GM12872 (cell line): ENCODE results near the gene COL15A1.

Experiments
- TF ChIP-seq, protein P1 (sequence below): IDR thresholded peaks from 3 replicates; pipeline ENCODE4 v1.5.1; 2011; ENCODE audit warnings: low read depth, mild to moderate bottlenecking, low read length, moderate library complexity; ENCODE audit not compliant: insufficient read depth

The COL15A1 gene

GRCh38 chr9:99113414-99114048 lies 169.8 kb downstream of the COL15A1 start:
- TF ChIP-seq, protein P1, sequence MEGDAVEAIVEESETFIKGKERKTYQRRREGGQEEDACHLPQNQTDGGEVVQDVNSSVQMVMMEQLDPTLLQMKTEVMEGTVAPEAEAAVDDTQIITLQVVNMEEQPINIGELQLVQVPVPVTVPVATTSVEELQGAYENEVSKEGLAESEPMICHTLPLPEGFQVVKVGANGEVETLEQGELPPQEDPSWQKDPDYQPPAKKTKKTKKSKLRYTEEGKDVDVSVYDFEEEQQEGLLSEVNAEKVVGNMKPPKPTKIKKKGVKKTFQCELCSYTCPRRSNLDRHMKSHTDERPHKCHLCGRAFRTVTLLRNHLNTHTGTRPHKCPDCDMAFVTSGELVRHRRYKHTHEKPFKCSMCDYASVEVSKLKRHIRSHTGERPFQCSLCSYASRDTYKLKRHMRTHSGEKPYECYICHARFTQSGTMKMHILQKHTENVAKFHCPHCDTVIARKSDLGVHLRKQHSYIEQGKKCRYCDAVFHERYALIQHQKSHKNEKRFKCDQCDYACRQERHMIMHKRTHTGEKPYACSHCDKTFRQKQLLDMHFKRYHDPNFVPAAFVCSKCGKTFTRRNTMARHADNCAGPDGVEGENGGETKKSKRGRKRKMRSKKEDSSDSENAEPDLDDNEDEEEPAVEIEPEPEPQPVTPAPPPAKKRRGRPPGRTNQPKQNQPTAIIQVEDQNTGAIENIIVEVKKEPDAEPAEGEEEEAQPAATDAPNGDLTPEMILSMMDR: no peak

DNA sequence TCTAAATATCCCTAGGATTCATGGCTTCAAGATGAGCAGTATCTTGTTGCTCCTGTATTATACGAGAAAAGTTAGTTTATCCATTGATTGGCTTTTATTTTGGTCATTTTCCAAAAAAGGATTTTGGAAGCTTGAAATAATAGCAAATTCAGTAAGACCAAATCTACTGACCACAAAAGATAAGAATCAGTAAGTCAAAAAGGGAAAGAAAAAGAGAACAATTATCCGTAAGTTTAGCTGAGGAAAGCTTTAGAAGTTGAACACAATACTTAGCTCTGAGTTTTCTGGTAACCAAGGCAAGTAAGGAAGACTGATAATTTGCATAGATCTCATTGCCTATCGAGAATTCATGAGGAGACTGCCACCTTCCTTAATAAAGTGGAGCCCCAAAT lies 170.3 kb downstream of the COL15A1 start:
- TF ChIP-seq, protein P1: no peak

- TF ChIP-seq, protein P1: no peak
These were observed 171.3 kb downstream of the COL15A1 start for GRCh38 chr9:99114846-99115500.

DNA sequence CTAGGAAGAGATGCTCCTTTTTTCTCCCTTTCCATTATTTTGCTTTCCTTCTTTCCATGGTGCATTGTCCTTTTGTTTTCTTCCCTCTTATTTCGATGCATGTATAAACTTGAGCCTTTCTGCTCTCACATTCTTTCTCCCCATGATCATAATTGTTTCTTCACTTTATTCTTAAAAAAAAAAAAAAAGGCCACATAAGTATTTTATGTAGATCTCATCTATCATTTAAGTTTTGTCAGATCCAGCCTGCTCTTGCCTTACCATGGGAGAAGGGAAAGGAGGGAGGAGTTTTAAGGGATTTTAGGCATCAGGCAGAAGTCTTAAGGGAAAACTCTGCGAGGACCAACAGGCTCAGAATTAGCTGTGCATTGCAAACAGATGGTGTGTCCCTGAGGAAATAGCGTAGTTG lies 172.3 kb downstream of the COL15A1 start:
- TF ChIP-seq, protein P1: no peak

DNA sequence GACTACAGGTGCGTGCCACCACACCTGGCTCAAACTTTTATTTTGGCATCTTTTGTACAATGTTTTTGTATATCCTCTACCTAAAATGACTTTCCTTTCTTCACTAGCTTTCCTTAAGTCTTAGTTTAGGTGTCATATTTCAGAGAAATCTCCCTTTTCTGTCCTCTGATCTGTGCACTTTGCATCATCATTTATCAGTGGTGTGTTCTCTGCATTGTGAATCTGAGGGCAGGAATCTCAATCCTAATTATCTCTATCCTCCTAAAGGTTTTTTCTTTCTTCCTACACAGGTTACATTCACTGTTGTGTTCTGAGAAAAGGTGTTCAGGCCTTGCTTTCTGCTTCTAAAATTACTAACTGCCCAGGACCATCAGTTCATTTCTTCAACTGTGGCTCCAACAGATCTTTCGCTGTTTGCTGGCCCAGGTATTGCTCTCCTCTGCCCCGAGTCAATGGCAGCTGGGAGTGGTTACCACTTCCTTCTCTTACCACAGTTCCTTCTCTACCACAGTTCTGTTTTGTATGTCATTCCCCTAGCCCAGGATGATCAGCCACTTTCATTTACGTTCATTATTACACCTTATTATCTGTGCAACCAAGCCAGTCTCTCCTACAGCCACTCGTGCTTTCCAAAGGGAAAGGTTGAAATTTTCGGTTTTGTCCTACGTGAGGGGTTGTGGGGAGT lies 175.2 kb downstream of the COL15A1 start:
- TF ChIP-seq, protein P1: no peak

- TF ChIP-seq, protein P1: no peak
These were observed 176.4 kb downstream of the COL15A1 start for GRCh38 chr9:99119976-99120655.
